Adipose tissue (tissue), 3 donors: ENCODE data around the gene PODN. TPM values are rescaled to one million over a fixed set of nuclear protein-coding genes. Genes with fewer than 3 reads are reported as not detected.

Experiments used
- H3K27ac ChIP-seq: one replicate; pipeline ENCODE4 v1.5.1; 2013; ENCODE audit warnings: low read depth, low read length
- WGBS, 3 donors: extraction: QIAGEN DNeasy Blood & Tissue Kit; methylation state at CpG; one replicate each; pipeline ENCODE4 v1.1.7; 2013; 5-methylcytosine and 5-hydroxymethylcytosine counted together
- polyA plus RNA-seq, 3 donors: library from polyadenylated mRNA; stranded (reverse); fragments of 200-250 nt; gene quantifications; one replicate each; pipeline ENCODE4 v1.2.3, GENCODE V29; 2013
- donor health status: healthy with polysubstance abuse.
- donor health status: Bipolar disorder and iron deficiency.
- donor health status: healthy.

The PODN gene, protein sequence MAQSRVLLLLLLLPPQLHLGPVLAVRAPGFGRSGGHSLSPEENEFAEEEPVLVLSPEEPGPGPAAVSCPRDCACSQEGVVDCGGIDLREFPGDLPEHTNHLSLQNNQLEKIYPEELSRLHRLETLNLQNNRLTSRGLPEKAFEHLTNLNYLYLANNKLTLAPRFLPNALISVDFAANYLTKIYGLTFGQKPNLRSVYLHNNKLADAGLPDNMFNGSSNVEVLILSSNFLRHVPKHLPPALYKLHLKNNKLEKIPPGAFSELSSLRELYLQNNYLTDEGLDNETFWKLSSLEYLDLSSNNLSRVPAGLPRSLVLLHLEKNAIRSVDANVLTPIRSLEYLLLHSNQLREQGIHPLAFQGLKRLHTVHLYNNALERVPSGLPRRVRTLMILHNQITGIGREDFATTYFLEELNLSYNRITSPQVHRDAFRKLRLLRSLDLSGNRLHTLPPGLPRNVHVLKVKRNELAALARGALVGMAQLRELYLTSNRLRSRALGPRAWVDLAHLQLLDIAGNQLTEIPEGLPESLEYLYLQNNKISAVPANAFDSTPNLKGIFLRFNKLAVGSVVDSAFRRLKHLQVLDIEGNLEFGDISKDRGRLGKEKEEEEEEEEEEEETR
- polyA plus RNA-seq = 100 to 1,000 TPM in 1 of 3 donors, 10 to 100 TPM in 2; 10.3 to 209 (median 95.1) TPM

GRCh38 chr1:53061859-53062707 lies at the start of gene PODN:
Gene PODN (plus strand): TSS chr1:53062213. CDS start chr1:53069856, 7,643 bp downstream.
- peak within 1 kb of the TSS; percentile 20 for H3K27ac ChIP-seq
- 1 to 7% (median 1%) methylated on average over 32 to 73 of the region's 73 CpGs for WGBS, 3 donors

DNA sequence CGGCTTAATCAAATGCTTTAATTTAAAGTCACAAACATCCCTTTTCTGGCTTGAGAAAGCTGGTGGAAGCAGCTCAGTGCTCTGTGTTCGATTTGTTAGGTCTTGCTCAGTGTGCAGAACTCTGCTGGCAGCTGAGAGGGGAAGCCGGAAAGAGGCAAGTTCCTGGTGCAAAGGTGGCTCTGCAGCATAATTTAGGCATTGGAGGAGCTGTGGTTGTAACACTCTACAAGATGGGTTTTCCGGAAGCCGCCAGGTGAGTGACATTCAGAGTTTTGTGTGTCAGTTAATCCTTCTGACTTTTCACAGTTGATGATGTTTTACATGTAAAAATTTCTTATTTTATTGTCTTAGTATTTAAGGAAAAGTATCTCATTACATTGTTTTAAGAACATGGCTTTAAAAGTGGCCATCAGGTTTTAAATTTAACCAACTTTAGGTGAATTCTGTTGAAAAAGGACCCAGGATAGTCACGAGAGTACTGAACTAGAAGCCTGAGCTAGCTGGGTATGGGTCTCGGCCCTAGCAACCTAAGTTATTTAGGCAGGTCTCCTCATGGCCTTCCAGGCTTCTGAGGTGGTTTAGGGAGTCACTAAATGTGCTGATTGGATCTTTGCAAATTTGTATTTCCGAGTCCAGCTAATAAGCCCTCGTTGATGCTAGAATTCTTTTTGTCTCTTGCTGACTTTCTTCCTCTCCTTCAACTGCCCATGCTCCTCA lies 47.1 kb upstream of the PODN start:
- WGBS, 3 donors = 1 to 2% (median 1%) methylated on average over 9 of the region's 9 CpGs

DNA sequence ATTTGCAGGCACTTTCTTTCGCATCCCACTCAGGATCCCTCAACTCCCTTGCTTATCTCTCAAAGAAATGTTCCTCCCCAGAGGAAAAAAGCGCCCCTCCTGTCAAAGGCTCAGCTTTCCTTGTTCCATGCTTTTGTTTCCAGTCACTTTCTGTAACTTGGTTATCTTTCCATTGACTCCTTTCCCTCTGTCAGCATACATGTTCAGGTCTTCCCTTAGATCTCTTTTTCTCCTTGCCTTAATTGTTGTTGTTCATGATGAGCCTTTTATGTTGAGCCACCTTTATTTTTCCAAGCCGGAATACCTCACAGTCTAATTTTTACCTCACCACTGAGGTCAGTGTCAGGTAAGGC lies 46.5 kb upstream of the PODN start:
- H3K27ac ChIP-seq = no peak overlapping the region
- 12 to 38% (median 33%) methylated on average over 3 of the region's 3 CpGs for WGBS, 3 donors

More for the DNA sequence above, 47.1 kb upstream of the PODN start:
- H3K27ac ChIP-seq = no peak overlapping the region

- 91 to 100% (median 98%) methylated on average over 1 of the region's 1 CpG for WGBS, 3 donors
- H3K27ac ChIP-seq = no peak overlapping the region
These were observed 45.3 kb upstream of the PODN start for GRCh38 chr1:53016705-53017104.

- 49 to 95% (median 94%) methylated on average over 5 of the region's 5 CpGs for WGBS, 3 donors
- no peak overlapping the region for H3K27ac ChIP-seq
These were observed 41.4 kb upstream of the PODN start for GRCh38 chr1:53020588-53020987.

DNA sequence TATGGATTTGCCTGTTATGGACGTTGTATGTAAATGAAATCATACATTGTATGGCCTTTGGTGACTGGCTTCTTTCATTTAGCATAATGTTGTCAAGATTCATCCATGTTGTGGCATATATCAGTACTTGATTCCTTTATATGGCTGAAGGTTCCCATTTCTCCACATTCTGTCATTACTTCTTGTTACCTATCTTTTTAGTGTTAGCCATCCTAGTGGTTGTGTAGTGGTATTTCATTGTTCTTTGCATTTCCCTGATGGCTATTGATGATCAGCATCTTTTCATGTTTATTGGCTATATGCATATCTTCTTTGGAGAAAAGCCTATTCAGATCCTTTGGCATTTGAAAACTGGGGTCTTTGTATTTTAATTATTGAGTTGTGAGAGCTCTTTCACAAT lies 39.8 kb upstream of the PODN start:
- no peak overlapping the region for H3K27ac ChIP-seq
- WGBS, 3 donors = 94 to 100% (median 98%) methylated on average over 1 of the region's 1 CpG

- 70 to 82% (median 76%) methylated on average over 3 of the region's 3 CpGs for WGBS, 3 donors
- H3K27ac ChIP-seq = no peak overlapping the region
These were observed 38.5 kb upstream of the PODN start for GRCh38 chr1:53023546-53023945.

- H3K27ac ChIP-seq = no peak overlapping the region
These were observed 37.9 kb upstream of the PODN start for GRCh38 chr1:53024117-53024516.

GRCh38 chr1:53025034-53025768 lies 36.8 kb upstream of the PODN start:
- no peak overlapping the region for H3K27ac ChIP-seq
- WGBS, 3 donors = 36 to 51% (median 40%) methylated on average over 2 of the region's 2 CpGs

DNA sequence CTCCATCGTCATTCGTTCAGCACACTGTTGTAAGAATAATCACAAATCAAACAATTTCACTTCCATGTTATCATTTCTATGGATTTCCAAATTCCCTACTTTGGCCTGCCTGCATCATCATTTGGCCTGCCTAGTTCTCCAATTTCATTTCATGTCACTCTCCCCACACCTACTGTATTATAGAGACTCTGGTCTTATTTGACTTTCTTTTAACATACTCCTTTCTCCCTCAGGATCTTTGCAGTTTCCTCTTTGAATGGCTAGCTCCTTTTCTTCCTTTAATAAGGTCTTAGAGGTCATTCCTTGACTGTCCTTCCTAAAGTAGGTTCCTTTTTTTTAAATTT lies 36.3 kb upstream of the PODN start:
- H3K27ac ChIP-seq = no peak overlapping the region
- WGBS, 3 donors = 43 to 63% (median 50%) methylated on average over 2 of the region's 2 CpGs

DNA sequence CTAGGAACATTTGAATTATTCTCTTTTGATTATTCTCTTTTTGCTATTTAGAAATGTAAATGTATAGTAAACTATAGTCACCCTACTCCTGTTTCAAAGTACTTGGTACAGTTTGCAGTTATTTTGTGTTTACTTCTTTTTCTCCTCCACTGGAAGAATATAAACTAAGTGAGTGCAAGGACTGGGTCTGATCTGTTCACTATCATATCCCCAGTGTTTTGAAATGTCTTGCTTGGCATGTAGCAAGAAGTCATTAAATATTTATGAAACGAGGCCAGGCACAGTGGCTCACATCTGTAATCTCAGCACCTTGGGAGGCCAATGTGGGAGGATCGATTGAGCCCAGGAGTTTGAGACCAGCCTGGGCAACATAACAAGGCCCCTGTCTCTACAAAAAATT lies 35.8 kb upstream of the PODN start:
- 49 to 66% (median 57%) methylated on average over 2 of the region's 2 CpGs for WGBS, 3 donors
- no peak overlapping the region for H3K27ac ChIP-seq

- WGBS, 3 donors = 71 to 91% (median 74%) methylated on average over 1 of the region's 1 CpG
- H3K27ac ChIP-seq = no peak overlapping the region
These were observed 30.3 kb upstream of the PODN start for GRCh38 chr1:53031732-53032131.

DNA sequence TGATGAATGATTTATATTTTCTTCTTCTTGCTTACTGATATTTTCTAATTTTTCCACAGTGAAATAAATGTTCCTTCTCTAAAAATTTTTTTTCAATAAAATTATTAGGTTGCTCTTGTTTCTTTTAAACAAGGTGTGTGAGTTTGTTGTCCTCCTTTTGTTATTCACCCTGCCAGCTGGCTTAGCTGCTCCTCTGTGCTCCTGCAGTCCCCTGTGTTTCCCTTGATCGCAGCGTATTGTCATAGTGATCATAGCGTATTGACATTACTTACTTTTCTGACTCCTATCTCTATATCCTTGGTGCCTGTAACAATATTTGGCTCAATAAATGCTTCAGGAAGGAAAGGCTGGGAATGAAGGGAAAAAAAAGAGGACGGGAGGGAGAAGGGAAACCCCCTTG lies 24.9 kb upstream of the PODN start:
- WGBS, 3 donors = 60 to 67% (median 62%) methylated on average over 4 of the region's 4 CpGs
- no peak overlapping the region for H3K27ac ChIP-seq

DNA sequence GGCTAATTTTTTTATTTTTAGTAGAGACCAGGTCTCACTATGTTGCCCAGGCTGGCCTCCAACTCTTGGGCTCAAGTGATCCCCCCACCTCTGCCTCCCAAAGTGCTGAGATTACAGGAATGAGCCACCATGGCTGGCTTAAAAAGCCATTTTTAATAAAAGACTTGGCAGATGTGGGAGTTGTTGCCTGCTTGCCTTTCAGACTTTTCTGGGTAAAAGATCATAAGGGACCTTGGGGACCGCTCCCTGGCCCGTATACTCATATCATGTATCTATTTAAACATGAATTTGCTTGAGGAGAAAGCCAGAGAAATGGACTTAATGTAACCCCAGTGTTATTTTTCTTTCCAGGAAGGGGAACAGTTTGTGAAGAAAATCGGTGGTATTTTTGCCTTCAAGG lies 23.4 kb upstream of the PODN start:
- no peak overlapping the region for H3K27ac ChIP-seq
- WGBS, 3 donors = 55 to 81% (median 67%) methylated on average over 3 of the region's 3 CpGs

- no peak overlapping the region for H3K27ac ChIP-seq
These were observed 18.7 kb upstream of the PODN start for GRCh38 chr1:53043271-53043670.

DNA sequence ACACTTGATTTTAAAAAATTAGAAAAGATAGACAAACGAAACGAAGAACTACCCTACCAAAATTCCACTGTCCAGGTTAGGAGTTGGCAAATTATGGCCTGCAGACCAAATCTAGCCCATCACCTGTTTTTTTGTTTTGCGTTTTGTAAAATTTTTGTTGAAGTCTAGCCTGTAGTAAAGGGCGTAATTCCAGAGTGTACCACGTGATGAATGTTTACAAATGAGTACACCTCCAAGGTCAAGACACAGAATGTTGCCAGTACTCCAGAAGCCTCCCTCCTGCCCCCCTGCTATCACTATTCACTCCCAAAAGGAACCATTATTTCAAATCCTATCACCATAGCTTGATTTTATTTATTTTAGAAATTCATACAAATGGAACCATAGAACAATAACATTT lies 17.1 kb upstream of the PODN start:
- no peak overlapping the region for H3K27ac ChIP-seq
- WGBS, 3 donors = 67 to 91% (median 89%) methylated on average over 5 of the region's 5 CpGs

GRCh38 chr1:53046930-53047329 lies 15.1 kb upstream of the PODN start:
- WGBS, 3 donors = 0 to 41% (median 25%) methylated on average over 2 of the region's 2 CpGs
- H3K27ac ChIP-seq = no peak overlapping the region
